Progenitor cell of endocrine pancreas (in vitro differentiated cells): ENCODE results near the gene EFR3B. TPM values are rescaled to one million over a fixed set of nuclear protein-coding genes. Genes with fewer than 3 reads are reported as not detected.
"Not testable (repeated sequence)": the region's sequence is repeated elsewhere in the genome, so short reads cannot be mapped to it uniquely, and the experiment has no call there.

Experiments
- DNase-seq: peaks from one replicate; pipeline ENCODE4 v3.0.0; 2021; ENCODE audit warnings: low spot score; ENCODE audit not compliant: unreplicated experiment
- H3K27ac Mint-ChIP-seq: 2 replicates; pipeline ENCODE4 v1.8.0; 2021; ENCODE audit warnings: mild to moderate bottlenecking, moderate library complexity, mixed read lengths
- H3K27me3 Mint-ChIP-seq: 2 replicates; pipeline ENCODE4 v1.8.0; 2021; ENCODE audit warnings: mixed read lengths
- H3K36me3 Mint-ChIP-seq: 2 replicates; pipeline ENCODE4 v1.8.0; 2022; ENCODE audit warnings: mixed read lengths; ENCODE audit not compliant: insufficient read depth
- H3K4me1 Mint-ChIP-seq: 2 replicates; pipeline ENCODE4 v1.8.0; 2021; ENCODE audit warnings: low read depth, mixed read lengths
- H3K4me3 Mint-ChIP-seq: 2 replicates; pipeline ENCODE4 v1.8.0; 2021; ENCODE audit warnings: low read depth, mild to moderate bottlenecking, moderate library complexity, mixed read lengths
- H3K9me3 Mint-ChIP-seq: 2 replicates; pipeline ENCODE4 v1.8.0; 2021; ENCODE audit warnings: low read depth, mixed read lengths
- total RNA-seq: library from RNA; stranded (reverse); gene quantifications from 2 replicates; pipeline ENCODE4 v1.2.1, GENCODE V29; 2021
- TF ChIP-seq, protein P1 (sequence below): fragments of 200-600 bp; sonication (generic); IDR thresholded peaks from one replicate; pipeline ENCODE4 v1.5.0; 2021; ENCODE audit warnings: antibody characterized with exemption, mild to moderate bottlenecking; ENCODE audit not compliant: unreplicated experiment

EFR3B gene
- total RNA-seq, 1 donor from 2014 or later, result 23.3 TPM

DNA sequence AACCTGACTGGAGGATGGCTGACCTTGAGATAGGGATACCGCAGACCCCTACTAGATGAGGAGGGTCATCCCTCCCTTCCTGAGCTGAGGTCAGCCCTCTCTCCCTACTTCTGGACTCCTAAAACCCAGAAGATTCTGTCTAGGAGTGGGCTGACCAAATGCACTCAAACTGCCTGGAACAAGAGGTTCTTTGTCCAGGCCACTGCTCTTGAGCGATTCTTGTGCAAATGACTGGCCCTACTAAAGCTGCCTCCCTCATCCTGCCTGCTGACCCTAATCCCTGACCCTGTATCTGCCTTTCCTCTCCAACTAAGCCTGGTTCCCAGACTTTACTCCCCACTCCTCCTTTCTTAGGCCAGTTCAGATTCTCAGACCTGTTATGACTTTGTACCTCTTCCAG, 56.2 kb downstream of the EFR3B start:
- DNase-seq, result no peak
- Mint-ChIP-seq H3K27me3 (no peaks in the 10 kb centered on the region), H3K36me3 (peaks cover 16% of the 10 kb centered on the region), H3K4me3 (no peak overlapping the region), H3K9me3 (no peaks in the 10 kb centered on the region), H3K27ac (no peak overlapping the region), H3K4me1 (no peaks in the 10 kb centered on the region)
- TF ChIP-seq, protein P1, sequence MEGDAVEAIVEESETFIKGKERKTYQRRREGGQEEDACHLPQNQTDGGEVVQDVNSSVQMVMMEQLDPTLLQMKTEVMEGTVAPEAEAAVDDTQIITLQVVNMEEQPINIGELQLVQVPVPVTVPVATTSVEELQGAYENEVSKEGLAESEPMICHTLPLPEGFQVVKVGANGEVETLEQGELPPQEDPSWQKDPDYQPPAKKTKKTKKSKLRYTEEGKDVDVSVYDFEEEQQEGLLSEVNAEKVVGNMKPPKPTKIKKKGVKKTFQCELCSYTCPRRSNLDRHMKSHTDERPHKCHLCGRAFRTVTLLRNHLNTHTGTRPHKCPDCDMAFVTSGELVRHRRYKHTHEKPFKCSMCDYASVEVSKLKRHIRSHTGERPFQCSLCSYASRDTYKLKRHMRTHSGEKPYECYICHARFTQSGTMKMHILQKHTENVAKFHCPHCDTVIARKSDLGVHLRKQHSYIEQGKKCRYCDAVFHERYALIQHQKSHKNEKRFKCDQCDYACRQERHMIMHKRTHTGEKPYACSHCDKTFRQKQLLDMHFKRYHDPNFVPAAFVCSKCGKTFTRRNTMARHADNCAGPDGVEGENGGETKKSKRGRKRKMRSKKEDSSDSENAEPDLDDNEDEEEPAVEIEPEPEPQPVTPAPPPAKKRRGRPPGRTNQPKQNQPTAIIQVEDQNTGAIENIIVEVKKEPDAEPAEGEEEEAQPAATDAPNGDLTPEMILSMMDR, result no peak

DNA sequence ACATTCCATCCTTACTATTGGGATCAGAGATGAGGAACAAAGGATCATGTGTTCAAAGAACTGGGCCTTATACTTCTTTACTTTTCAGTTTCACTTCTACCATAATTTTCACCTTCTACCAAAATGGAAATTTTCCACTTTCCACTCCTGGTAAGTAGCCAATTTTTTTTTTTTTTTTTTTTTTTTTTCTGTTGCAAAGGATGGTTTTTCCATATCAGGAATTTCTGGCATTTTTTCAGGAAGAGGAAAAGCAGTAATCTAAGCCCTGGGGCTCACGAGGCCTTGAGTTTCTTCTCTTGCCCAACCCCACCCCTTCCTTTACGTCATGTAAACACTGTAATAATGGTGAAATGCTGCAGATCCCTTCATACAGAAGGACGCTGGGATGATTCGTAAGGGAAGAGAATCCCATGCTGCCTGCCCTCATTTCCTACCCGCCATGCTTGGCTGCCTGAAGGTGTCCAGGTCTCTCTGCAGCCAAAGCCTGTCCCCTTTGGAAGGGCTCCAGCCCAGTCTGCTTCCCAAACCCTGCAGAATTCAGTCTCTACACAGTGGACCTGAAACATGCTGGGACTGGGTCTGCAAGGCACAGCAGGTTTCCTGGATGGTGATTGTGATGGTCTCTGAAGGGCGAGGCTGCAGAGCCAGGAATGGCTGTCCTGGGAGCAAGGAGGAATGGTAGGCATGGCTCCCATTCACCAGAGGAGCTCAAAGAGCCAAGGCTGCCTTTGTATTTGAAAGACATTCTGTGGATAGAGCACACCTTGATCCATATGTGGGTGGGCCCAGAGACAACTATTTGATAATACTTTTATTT, 57.0 kb downstream of the EFR3B start:
- DNase-seq, result no peak
- TF ChIP-seq, protein P1, result no peak
- H3K4me3 Mint-ChIP-seq, result no peak overlapping the region
- no peak overlapping the region for H3K27ac Mint-ChIP-seq
- no peaks in the 10 kb centered on the region for H3K27me3 Mint-ChIP-seq
- H3K9me3 Mint-ChIP-seq, result no peaks in the 10 kb centered on the region
- H3K4me1 Mint-ChIP-seq, result no peaks in the 10 kb centered on the region
- peaks cover 12% of the 10 kb centered on the region for H3K36me3 Mint-ChIP-seq

DNA sequence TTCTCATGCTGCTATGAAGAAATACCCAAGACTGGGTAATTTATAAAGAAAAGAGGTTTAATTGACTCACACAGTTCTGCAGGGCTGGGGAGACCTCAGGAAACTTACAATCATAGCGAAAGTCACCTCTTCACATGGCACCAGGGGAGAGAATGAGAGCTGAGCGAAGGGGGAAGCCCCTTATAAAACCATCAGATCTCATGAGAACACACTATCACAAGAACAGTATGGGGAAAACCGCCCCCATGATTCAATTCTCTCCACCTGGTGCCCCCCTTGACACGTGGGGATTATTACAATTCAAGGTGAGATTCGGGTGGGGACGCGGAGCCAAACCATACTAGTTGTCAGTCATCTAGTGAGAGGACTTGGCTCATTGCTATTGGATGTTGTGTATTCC, 60.5 kb downstream of the EFR3B start:
- DNase-seq, H3K27me3 Mint-ChIP-seq, H3K36me3 Mint-ChIP-seq, H3K27ac Mint-ChIP-seq, H3K4me3 Mint-ChIP-seq, H3K9me3 Mint-ChIP-seq, H3K4me1 Mint-ChIP-seq: not testable (repeated sequence)

DNA sequence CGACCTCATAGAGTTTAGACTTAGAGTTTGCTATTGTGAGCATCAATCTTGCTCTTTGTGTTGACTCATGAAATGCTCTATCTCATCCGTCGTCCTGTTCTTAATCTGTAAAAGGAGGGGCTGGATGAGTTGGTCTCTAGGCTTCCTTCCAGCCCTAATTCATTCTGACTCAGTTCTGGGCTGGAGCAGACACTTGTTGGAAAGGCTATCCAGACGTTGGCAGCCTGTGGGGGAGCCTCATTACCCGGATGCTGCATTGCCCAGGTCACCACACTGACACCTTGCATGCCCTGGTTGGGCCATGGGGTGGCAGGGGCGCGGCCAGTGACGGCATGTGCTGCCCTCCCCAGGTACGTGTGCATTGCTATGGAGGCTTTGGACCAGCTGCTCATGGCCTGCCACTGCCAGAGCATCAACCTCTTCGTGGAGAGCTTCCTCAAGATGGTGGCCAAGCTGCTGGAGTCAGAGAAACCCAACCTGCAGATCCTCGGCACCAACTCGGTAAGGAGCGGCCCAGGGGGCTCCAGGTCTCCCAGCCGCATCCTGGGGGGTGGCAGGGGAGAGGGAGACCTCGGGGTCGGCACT, 61.5 kb downstream of the EFR3B start:
- H3K27ac Mint-ChIP-seq, result no peak overlapping the region
- H3K9me3 Mint-ChIP-seq, result no peaks in the 10 kb centered on the region
- peaks cover 6% of the 10 kb centered on the region for H3K36me3 Mint-ChIP-seq
- no peak for DNase-seq
- no peak overlapping the region for H3K4me3 Mint-ChIP-seq
- H3K4me1 Mint-ChIP-seq, result no peaks in the 10 kb centered on the region
- TF ChIP-seq, protein P1, result no peak
- no peaks in the 10 kb centered on the region for H3K27me3 Mint-ChIP-seq

DNA sequence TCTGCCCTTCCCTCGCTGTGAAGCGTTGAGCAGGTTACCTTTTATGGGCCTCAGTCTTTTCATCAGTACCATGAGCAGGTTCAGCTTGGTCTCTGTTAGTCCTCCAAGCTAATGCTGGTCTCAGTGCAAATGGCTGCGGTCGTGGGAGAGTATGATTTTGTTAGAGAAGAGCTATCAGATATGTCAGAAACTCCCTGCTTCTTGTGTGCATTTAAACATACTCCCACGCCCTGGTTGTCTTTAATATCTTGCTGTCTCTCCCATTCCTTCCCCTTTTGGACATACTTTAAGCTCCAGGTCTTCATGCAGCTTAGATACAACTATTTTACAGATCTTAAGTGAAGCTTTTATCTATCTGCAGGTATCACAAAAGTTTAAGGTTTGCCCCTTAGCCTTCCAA, 62.9 kb downstream of the EFR3B start:
- Mint-ChIP-seq H3K4me3 (no peak overlapping the region), H3K9me3 (no peaks in the 10 kb centered on the region), H3K4me1 (no peaks in the 10 kb centered on the region), H3K36me3 (peaks cover 6% of the 10 kb centered on the region), H3K27ac (no peak overlapping the region), H3K27me3 (no peaks in the 10 kb centered on the region)
- TF ChIP-seq, protein P1, result no peak
- DNase-seq, result no peak
